Measurements from ENCODE around the gene ABCC1. TPM values are rescaled to one million over a fixed set of nuclear protein-coding genes. Genes with fewer than 3 reads are reported as not detected.

Gene ABCC1
- total RNA-seq, 1 experiment from 2014 or later: 56.4 TPM

DNA sequence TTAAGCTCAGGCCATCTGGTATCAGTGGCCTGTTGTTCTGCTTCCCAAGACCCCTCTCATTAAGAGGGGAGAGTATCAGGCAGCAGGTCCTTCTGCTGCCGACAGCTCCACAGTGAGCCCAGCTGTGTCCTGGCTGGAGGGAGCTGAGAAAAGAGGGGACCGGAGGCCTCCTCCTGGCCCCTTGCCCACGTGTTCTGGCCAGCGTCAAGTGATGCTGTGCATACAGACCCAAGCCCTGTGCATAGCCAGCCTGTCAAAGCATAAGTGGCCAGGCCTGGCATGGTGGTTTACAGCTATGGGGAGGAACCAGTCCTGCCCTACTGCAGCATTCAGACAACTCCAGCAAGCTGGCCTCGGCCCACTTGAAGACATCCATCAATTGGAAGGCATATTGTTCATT lies 225.9 kb downstream of the ABCC1 start:
- Mint-ChIP-seq H3K4me3 (no peak overlapping the region), H3K4me1 (no peaks in the 10 kb centered on the region), H3K36me3 (ENCODE audit: insufficient read depth in 1 of 3, low read depth in 3 of 3) (peaks cover 0 to 2% (median 0%) of the 10 kb centered on the region in 3 experiments; a peak in 1 of 7 replicates), H3K27ac (no peak overlapping the region; a peak in 1 of 7 replicates), H3K9me3 (peaks cover 12 to 15% of the 10 kb centered on the region in 2 experiments; a peak in 4 of 5 replicates), H3K27me3 (ENCODE audit: low read depth) (peaks cover 2% of the 10 kb centered on the region; the same call in 1 of the 2 replicates)
- H3K4ac ChIP-seq (ENCODE audit: low read depth, low read length): no peak overlapping the region
- no peak overlapping the region for H3K23ac ChIP-seq (ENCODE audit: insufficient read length, low read depth, low read length)
- no peak for DNase-seq
- H2AK5ac ChIP-seq (ENCODE audit: insufficient read length, low read length): no peak overlapping the region
- no peak overlapping the region for H3K27ac ChIP-seq (ENCODE audit: insufficient read length, low read depth, low read length)
- no peaks in the 10 kb centered on the region for H3K4me1 ChIP-seq (ENCODE audit: insufficient read depth, low read length)
- no peak overlapping the region for H4K5ac ChIP-seq (ENCODE audit: insufficient read length, low read depth, low read length)
- H3K4me2 ChIP-seq (ENCODE audit: insufficient read depth, insufficient read length, low read length): no peak overlapping the region
- no peak overlapping the region for H3K9ac ChIP-seq (ENCODE audit: extremely low read depth, insufficient read length, low read length)
- no peaks in the 10 kb centered on the region for H3K79me1 ChIP-seq (ENCODE audit: insufficient read depth, low read depth, low read length, poor library complexity, severe bottlenecking)
- H3K18ac ChIP-seq (ENCODE audit: insufficient read length, low read depth, low read length): no peak overlapping the region
- H3T11ph ChIP-seq (ENCODE audit: low read length): no peak overlapping the region
- H4K91ac ChIP-seq (ENCODE audit: insufficient read length, low read depth, low read length): no peak overlapping the region
- WGBS (ENCODE audit: extremely low coverage, insufficient read length, low lambda C conversion rate): no CpG with 5 or more reads among the region's 5 CpGs
- TF ChIP-seq, protein P1, sequence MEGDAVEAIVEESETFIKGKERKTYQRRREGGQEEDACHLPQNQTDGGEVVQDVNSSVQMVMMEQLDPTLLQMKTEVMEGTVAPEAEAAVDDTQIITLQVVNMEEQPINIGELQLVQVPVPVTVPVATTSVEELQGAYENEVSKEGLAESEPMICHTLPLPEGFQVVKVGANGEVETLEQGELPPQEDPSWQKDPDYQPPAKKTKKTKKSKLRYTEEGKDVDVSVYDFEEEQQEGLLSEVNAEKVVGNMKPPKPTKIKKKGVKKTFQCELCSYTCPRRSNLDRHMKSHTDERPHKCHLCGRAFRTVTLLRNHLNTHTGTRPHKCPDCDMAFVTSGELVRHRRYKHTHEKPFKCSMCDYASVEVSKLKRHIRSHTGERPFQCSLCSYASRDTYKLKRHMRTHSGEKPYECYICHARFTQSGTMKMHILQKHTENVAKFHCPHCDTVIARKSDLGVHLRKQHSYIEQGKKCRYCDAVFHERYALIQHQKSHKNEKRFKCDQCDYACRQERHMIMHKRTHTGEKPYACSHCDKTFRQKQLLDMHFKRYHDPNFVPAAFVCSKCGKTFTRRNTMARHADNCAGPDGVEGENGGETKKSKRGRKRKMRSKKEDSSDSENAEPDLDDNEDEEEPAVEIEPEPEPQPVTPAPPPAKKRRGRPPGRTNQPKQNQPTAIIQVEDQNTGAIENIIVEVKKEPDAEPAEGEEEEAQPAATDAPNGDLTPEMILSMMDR (conservative IDR thresholded peaks at IDR 0.05): no peak
- no peak overlapping the region for H2BK5ac ChIP-seq (ENCODE audit: insufficient read length, low read length)
- H2AFZ ChIP-seq (ENCODE audit: low read length): no peak overlapping the region
- H3K79me2 ChIP-seq (ENCODE audit: insufficient read depth, low read length): no peaks in the 10 kb centered on the region
- H4K20me1 ChIP-seq (ENCODE audit: control insufficient read depth, insufficient read depth, insufficient read length): no peaks in the 10 kb centered on the region
- H2BK20ac ChIP-seq (ENCODE audit: low read depth, low read length, poor library complexity, severe bottlenecking): no peak overlapping the region
- H2BK12ac ChIP-seq (ENCODE audit: insufficient read length, low read depth, low read length): no peak overlapping the region
- H3K56ac ChIP-seq (ENCODE audit: insufficient read length, low read depth, low read length): no peak overlapping the region
- no peaks in the 10 kb centered on the region for H3K23me2 ChIP-seq (ENCODE audit: insufficient read length, low read depth, low read length, poor library complexity, severe bottlenecking)
- H3K27me3 ChIP-seq (ENCODE audit: insufficient read depth, low read length): no peaks in the 10 kb centered on the region
- no peak overlapping the region for H4K8ac ChIP-seq (replicated peaks; ENCODE audit: insufficient read length, low read depth, low read length)
- H2BK15ac ChIP-seq (ENCODE audit: low read depth, low read length): no peak overlapping the region
- H3K9me3 ChIP-seq (ENCODE audit: control insufficient read depth, low read depth, low read length): no peaks in the 10 kb centered on the region
- no peak overlapping the region for H3K14ac ChIP-seq (ENCODE audit: insufficient read depth, low read length)
- H2BK120ac ChIP-seq (ENCODE audit: low read depth, low read length, poor library complexity, severe bottlenecking): no peak overlapping the region
